RCC 7860 (cell line): ENCODE data around the gene SPATA2L.
"Not testable (repeated sequence)": the region's sequence is repeated elsewhere in the genome, so short reads cannot be mapped to it uniquely, and the experiment has no call there.

Source experiments
- DNase-seq: peaks from one replicate; pipeline ENCODE4 v3.0.0-alpha.2; 2015; ENCODE audit warnings: low spot score
- FAIRE-seq: peaks from 2 replicates; lab custom pipeline; 2012; peaks lifted over from hg19 to GRCh38; lab: Jason Lieb, UNC

SPATA2L gene

DNA sequence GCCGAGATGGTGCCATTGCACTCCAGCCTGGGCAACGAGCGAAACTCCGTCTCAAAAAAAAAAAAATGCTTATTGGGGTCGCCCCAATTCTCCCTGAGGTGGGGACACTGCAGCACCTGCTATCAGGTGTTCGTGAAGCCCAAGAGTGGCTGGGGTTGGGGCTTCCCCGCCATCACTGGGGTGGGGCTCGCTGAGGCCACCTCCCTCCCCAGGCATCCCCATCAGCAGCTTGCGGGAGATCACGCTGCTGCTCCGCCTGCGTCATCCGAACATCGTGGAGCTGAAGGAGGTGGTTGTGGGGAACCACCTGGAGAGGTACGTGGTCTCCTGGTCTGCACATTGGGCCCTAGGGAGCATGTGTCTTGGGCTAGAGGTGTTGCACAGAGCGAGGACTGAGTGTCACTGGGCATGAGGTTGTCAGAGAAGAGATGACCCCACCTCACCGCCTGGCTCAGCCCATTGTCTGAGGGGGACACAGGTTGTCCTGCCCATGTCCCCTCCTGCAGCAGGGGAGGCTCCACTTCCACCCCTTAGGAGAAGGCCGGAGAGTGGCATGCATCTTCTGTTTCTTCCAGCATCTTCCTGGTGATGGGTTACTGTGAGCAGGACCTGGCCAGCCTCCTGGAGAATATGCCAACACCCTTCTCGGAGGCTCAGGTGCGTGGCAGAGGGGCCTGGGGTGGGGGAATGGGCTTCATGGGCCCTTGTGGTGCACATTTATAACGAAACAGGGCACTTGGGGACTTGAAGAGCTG, 10.1 kb downstream of the SPATA2L start:
- DNase-seq (no peak), FAIRE-seq (no peak)

DNA sequence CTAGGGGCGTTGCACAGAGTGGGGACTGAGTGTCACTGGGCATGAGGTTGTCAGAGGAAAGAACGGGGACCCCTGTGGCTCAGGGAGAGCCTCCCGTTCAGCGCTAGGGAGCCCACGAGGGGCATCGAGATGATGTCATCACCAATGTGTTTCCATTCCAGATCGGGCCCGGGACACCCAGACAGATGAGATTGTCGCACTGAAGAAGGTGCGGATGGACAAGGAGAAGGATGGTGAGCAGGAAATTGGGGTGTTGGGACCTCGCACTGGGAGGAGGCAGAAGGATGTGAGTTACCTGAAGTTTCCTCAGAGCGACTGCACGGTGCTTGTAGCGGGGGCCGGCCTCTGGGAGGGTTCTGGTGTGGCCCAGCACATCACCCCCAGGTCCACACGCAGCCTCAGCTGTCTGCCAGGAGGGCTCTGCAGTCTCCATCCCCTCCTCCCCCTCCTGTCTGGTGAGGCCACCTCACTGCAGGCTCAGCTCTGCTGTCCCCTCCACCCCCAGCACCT, 11.1 kb downstream of the SPATA2L start:
- FAIRE-seq (no peak), DNase-seq (no peak)

DNA sequence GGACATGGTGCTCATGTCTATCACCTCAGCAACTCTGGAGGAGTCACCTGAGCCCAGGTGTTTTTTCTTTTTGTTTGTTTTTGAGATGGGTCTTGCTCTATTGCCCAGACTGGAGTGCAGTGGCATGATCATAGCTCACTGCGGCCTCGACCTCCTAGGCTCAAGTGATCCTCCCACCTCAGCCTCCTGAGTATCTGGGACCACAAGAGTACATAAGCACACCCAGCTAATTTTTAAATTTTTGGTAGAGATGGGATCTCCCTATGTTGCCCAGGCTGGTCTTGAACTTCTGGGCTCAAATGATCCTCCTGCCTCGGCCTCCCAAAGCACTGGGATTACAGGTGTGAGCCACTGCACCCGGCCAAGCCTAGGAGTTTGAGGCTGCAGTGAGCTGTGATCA, 11.9 kb downstream of the SPATA2L start:
- FAIRE-seq, DNase-seq: not testable (repeated sequence)

DNA sequence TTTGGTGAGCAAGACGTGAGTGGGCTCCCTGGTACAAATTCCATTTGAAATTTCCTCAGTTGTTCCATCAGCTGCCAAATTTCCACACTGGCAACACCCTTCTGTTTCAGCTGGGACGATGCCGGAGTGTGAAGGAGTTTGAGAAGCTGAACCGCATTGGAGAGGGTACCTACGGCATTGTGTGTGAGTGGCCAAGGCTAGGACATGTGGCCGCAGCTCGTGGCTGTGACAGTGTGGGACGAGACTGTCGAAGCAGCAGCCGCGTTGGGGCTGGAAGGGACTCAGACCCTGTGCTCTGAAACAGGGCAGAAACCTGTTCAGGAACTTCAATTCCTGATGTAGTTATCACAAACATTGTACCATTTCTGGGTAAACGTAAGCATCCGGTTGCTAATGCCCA, 12.4 kb downstream of the SPATA2L start:
- FAIRE-seq (no peak), DNase-seq (no peak)

DNA sequence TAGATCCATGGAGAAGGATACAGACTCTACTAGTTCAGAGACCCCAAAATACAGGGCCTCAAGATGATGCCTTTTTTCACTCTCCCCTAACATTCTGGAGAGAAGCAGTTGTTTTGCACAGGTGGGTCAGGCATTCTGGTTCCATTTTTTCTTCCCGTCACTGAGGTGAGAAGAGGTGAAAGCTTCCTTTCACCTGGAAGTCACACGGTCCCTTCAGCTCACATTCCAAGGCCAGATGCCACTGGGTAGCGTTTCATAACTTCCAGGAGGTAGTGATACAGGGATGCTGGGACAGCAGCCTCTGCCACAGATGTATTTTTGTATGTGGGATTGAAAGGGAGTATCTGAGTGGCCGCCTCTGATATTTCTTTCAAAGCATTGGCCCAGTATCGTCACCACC, 13.1 kb downstream of the SPATA2L start:
- DNase-seq: no peak
- FAIRE-seq: no peak

DNA sequence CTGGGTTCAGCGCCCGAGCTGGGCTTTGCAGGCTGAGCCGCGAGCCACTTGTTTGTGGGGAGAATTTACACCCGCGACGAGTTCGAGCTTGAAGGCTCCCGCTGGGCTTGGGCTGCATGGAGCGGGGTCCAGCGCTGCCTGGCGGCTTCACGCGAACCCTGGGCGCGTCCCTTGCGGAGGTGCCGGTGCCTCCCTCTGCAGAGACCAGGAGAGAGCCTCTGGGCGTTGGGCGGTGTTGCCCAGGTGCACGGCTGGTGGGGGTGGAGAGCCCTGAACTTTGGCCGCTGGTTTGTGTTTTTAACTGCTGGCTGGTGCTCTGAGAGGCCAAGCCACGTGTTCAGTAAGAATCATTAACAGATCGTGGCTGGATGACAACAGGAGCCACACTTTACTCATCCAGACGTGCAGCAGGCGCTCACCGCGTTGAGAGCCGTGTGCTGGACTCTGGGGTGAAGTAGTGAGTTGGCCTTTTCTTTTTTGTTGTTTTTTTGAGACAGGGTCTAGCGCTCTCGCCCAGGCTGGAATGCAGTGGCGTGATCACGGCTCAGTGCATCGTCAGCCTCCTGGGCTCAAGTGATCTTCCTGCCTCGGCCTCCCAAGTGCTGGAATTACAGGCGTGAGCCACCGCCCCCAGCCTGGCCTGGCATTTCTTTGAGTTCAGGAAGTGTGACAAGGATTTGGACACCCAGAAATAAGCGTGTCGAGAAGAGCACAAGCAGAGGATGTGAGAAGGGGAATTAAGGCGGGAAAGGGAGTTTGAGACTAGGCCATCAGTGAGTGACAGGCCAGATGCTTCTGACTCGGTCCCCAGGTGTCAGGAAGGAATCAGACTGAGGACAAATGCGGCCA, 14.2 kb downstream of the SPATA2L start:
- DNase-seq (peak; percentile 93), FAIRE-seq (peak; percentile 83)

DNA sequence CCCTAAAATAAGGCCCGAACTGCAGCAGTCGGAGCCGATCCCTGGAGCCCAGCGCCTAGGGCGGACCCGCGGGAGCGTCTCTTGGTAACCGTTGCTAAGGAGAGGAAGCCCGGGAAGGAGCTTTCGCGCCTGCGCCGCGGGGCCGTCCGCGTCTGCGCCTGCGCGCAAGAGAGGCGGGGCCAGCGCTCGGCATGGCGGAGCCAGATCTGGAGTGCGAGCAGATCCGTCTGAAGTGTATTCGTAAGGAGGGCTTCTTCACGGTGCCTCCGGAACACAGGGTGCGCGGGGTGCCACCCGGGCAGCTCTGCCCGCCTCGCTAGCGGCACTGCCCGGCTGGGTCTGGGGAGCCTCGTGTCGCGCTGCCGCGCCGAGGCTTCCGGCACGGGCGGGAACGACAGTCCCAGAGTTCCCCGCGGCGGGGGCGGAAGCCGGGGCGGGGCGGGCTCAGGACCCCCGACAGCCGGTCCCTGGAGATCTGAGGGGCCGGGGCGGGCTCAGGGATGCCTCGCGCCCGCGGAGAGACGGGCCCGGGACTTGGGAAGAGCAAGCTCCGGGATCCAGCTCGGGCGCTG, 14.9 kb downstream of the SPATA2L start, which contains the start of gene CDK10:
CDK10 (plus strand) TSS at position 170 of the 572 bp plus-strand sequence; CDS start at position 192, 22 bp downstream.
- DNase-seq: peak; percentile 68
- FAIRE-seq: no peak

DNA sequence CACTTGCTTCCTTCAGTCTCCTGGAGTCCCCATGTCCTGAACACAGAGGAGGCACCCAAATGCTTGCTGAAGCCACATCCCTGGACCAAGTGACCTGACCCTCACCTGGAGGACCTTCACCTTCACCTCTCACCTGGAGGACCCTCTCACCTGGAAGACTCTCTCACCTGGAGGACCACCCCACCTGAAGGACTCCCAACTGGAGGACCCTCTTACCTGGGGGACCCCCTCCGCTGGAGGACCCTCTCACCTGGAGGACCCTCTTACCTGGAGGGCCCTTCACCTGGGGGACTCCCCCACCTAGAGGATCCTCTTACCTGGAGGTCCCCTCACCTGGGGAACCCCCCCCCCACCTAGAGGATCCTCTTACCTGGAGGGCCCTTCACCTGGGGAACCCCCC, 15.6 kb downstream of the SPATA2L start:
- FAIRE-seq: no peak
- no peak for DNase-seq

DNA sequence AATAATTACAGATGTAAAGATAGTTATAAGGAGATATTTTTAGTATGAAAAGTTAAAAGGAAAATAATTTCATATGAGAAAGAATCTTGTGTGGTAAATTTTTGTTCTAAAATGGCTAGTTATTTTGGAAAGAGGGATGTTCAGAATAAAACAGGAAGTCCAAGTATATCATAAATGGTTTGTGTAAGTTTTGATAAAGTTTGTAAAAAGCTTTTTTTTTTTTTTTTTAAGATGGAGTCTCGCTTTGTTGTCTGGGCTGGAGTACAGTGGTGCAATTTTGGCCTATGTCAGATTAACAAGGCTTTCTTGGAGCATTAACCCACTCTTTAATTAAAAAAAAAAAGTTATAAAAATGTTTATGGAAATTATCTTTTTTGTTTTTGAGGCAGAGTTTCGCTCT, 23.2 kb downstream of the SPATA2L start:
- FAIRE-seq (no peak), DNase-seq (peak; percentile 11)

DNA sequence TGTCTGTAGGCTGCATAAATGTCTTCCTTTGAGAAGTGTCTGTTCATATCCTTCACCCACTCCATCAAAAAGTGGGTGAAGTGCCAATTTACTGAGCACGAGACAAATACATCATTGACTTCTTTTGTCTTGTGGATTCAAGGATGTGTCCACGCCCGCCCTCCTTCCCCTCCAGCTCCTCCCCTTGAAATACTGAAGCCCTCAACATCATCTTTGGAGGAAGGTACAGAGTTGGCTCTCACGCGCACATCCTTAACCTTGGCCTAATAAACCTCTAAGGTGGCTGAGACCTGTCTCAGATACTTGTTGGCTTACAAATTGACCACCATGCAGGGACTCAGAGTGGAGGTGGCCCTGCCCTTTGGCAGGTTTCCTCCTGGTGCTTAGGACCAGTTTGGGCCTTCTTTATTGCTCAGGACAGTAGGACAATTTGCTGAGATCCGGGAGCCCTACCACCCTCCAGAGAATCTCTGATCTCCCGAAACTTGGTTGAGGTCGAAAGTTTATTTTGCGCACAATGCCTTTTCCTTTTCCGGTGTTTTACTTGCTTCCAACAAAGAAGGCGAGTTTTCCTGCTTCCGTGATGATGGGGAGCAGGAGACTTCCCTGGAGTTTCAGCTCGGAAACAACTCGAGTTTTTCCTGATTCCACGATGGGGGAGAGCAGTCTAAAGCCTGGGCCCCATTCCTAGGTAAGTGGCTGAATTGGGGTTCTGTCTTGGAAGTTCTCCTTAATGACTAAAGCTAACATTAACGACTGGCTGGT, 29.1 kb downstream of the SPATA2L start:
- DNase-seq: no peak
- FAIRE-seq: no peak

DNA sequence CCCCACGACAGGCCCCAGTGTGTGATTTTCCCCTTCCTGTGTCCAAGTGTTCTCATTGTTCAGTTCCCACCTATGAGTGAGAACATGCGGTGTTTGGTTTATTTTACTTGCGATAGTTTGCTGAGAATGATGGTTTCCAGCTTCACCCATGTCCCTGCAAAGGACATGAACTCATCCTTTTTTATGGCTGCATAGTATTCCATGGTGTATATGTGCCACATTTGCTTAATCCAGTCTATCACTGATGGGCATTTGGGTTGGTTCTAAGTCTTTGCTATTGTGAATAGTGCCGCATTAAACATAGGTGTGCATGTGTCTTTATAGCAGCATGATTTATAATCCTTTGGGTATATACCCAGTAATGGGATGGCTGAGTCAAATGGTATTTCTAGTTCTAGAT, 29.9 kb downstream of the SPATA2L start:
- not testable (repeated sequence) for DNase-seq, FAIRE-seq

DNA sequence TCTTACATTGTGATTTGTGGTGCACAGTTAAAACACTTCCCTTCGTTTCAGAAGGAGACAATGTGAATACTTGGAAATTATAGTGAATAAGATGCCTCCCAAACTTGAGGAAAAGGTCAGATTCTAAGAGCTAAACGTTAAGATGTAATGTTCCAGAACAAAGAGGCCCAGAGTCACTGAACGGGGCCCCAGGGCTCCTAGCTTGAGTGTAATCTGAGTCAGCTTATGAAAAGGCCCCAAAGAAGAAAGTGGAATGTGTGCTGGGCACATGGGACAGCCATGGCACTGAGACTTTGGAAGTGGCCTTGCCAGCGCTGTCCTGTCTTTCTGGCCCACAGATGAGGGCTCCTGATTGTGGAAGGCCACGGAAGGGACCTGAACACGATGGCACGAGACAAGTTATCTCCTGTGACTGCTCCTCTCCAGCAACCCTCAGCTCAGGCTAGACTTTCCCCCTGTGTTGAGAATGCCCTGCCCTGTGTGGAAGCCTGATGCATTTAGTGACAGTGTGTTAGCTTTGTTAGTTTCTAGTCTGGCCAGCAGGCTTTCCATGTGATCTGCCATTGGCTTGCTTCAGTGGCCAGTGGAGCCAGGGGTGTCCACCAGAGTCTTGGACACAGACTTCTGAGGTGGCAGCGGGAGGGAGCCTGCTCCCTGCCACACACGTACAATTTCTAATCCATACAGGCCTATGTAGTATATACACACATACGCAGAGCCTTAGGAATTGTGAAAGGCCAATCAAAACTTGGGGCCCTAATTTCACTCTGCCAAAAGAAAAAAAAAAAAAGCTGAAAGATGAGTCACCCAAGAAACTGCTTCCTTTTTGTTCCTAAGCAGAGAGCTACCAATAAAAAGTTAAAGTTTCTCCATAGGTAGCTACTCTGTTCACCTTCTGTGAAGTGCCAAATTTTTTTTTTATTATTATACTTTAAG, 30.7 kb downstream of the SPATA2L start:
- DNase-seq (no peak), FAIRE-seq (no peak)

DNA sequence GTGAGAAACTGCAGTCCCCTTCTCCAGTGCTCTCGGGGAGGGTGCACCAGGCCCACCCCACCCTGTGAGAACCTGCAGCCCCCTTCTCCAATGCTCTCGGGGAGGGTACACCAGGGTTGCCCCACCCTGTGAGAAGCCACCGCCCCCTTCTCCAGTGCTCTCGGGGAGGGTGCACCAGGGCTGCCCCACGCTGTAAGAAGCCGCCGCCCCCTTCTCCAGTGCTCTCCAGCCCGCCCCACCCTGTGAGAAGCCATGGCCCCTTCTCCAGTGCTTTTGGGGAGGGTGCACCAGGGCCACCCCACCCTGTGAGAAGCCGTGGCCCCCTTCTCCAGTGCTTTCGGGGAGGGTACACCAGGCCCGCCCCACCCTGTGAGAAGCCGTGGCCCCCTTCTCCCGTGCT, 31.8 kb downstream of the SPATA2L start:
- DNase-seq (no peak), FAIRE-seq (no peak)

DNA sequence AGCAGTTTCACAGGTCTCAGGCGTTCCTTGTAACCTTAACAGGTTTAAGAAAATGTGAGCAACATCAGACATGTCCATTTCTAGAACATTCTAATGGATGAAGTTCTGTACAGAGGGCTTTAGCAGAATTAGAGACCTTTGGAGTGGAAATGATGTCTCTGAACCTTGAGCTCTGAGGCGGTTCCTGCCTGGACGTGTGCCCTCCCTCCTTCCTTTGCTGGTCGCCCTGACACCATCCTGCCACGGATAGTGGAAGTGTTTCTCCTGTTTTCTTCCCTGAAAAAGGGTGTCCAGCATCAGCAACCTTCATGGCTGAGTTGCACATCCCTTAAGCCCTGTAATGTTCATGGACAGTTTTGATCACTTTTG, 32.7 kb downstream of the SPATA2L start:
- no peak for DNase-seq
- no peak for FAIRE-seq

DNA sequence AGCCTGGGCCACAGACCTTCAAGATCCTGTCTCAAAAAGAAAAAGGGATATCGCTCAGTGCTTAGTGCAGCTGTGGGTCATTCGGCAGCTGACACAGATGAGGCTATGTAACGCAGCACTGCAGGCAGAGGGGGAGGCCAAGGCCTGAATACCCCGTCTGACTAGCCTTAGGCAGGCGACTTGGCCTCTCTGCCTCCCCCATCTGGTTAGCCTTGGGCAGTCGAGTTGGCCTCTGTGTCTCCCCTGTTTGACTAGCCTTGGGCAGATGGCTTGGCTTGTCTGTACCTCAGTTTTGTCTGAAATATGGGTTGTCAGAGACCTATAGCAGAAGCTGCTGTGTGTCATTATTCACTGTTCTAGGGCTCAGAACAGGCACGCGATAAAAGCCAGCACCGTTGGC, 33.9 kb downstream of the SPATA2L start:
- DNase-seq (no peak), FAIRE-seq (no peak)

DNA sequence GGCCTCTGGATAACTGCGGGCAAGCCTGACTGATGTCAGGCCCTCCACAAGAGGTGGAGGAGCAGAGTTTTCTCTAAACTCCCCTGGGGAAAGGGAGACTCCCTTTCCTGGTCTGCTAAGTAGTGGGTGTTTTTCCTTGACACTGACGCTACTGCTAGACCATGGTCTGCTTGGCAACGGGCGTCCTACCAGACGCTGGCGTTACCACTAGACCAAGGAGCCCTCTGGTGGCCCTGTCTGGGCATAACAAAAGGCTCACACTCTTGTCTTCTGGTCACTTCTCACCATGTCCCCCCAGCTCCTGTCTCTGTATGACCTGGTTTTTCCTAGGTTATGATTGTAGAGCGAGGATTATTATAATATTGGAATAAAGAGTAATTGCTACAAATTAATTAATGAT, 34.5 kb downstream of the SPATA2L start:
- FAIRE-seq, DNase-seq: not testable (repeated sequence)

DNA sequence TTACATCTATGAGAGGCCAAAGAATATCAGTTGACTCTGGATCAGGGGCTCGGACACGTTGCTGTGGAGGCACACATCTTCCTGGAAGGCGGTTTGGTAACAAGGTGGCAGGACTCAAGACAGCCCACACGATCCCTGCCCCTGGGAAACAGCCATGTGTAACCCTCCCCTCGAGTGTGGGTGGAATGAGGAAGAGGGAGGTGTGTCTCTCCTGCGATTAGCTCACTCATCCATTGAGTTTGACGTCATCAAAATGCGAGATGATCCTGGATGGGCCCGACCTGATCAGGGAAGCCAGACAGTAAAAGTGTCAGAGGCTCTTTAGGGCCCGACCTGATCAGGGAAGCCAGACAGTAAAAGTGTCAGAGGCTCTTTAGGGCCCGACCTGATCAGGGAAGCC, 37.3 kb downstream of the SPATA2L start:
- not testable (repeated sequence) for FAIRE-seq, DNase-seq

DNA sequence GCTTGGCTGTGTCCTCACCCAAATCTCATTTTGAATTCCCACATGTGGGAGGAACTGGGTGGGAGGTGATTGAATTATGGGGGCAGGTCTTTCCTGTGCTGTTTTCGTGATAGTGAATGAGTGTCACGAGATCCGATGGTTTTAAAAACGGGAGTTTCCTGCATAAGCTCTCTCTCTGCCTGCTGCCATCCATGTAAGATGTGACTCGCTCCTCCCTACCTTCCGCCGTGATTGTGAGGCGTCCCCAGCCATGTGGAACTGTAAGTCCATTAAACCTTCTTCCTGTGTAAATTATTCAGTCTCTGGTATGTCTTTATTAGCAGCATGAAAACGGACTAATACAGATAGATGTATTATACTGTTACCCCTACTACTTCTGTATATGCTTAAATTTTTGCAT, 40.3 kb downstream of the SPATA2L start:
- no peak for DNase-seq
- FAIRE-seq: no peak

DNA sequence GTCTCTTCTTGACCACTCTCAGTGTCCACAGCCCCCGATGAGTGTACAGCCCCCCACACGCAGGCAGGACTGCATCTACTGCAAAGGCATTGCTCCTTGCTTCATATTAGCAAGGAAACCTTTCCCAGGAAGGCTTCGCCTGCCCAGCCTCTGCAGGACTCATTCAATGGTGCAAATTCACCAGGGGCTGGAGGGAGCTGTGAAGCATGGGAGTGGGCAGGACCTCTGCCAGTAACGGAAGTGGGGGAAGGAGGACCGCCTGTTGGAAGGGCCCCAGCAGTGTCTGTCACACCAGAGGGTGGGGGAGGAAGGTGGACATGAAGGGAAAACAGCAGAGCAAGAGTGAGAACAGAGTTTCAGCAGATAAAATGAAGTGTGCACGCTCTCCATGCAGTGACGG, 41.4 kb downstream of the SPATA2L start:
- no peak for FAIRE-seq
- DNase-seq: no peak
